Skin of body (tissue), 2 donors: ENCODE measurements around the gene ABRAXAS1. TPM values are rescaled to one million over a fixed set of nuclear protein-coding genes. Genes with fewer than 3 reads are reported as not detected.

Source experiments
- DNase-seq: peaks from one replicate; lab custom pipeline; 2025; lab: John Stamatoyannopoulos, UW
- total RNA-seq: library from RNA; depleted of rRNA; stranded (reverse); fragments of >200 nt; gene quantifications from one replicate; pipeline ENCODE4 v1.2.3, GENCODE V29; 2014

ABRAXAS1 gene
- total RNA-seq, 1 donor from 2014 or later = 14.1 TPM

DNA sequence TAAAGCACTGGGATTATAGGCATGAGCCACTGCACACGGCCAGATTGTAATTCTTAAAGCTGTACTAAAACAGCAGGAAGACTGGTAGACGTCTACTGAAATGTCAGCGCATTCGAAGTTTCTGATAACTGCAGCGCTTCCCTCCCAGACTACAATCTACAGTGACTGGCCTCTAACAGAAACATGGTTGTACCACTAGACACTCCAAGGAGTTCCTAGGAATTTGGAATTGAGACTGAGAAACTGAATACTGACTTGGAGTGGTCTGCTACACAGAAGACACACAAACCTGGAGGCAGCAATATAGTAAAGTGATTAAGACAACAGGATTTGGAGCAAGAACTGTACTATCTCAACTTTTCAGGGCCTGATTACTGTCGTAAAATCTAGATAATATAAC is 30.2 kb downstream of the ABRAXAS1 start:
- peak; percentile 25 for DNase-seq

DNA sequence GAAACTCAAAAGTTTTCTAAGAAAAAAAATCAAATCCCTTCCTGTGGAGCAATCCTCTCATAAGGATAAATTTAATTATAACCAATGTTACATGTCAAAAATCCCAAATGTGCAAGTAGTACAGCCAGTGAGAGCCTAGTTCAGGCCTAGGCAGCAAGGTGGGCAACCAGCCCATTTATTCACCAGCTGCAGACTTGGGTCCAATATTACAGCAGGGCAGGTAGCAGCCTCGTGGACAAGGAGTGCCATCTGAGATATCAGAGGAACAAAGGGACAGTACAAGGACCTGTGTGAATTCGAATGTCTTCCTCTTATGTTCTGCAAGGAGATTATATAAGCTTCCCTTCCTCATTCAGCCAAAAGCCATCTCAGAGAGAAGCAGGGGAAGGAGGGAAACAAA is 35.9 kb downstream of the ABRAXAS1 start:
- no peak for DNase-seq

DNA sequence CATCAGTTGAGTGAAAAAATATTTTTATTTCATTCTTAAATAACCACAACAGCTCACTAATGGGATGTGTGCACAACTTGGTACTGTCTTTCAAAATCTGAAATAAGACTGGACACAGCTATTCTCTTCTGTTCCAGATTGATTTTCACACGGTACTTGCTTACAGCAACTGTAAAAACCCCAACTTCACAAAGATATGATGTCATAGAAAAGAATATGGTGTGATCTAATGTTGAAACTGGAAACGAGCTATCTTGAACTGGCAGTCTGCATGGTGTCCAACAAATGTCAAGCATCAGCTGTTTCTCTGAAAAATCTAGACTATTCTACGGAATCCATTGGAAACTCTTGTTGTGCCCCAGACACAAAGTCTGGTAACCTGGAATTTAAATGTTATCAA is 44.0 kb downstream of the ABRAXAS1 start:
- no peak for DNase-seq

GRCh38 chr4:83440148-83440814 is 44.6 kb downstream of the ABRAXAS1 start:
- DNase-seq = no peak

- DNase-seq = no peak
Measured at GRCh38 chr4:83438719-83439118, 46.2 kb downstream of the ABRAXAS1 start.

GRCh38 chr4:83436680-83437079 is 48.2 kb downstream of the ABRAXAS1 start:
- DNase-seq = no peak

DNA sequence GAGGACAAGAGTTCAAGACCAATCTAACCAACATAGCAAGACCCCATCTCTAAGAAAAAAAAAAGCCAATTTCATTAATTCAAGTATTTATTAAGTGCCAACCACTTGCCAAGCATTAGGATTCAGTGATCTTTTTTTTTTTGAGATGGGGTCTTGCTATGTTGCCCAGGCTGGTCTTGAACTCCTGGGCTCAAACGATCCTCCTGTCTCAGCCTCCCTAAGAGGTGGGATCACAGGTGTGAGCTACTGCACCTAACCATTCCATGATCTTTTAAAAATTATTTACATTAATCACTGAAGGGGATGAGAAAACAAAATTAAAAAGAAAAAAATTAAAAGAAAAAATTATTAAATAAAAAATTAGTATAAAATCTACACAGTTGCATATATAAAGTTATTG is 53.7 kb downstream of the ABRAXAS1 start:
- no peak for DNase-seq

- no peak for DNase-seq
Measured at GRCh38 chr4:83418211-83418610, 66.7 kb downstream of the ABRAXAS1 start.

DNA sequence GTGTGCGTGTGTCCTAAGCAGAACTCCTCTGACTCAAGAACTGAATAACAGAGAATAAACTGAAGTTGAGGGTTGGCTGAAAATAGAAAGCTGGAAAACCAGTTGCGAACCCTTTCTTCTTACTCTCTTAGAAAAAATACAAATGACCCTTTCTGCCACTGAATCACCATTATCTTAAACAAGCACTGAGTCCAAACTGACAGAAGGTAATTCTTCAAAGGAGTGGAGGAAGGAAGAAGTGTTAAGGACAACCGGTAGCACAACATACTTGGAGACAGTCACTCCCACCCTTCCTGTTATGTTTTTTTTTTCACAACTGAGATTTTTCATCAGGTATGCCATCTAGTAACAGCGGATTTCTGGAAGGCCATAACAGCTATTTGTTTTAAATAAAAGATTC is 67.3 kb downstream of the ABRAXAS1 start:
- no peak for DNase-seq

- no peak for DNase-seq
Measured at GRCh38 chr4:83413676-83414075, 71.2 kb downstream of the ABRAXAS1 start.

Other genes starting within 250 kb of the ABRAXAS1 start
- gene COQ2, start 200.3 kb downstream of the ABRAXAS1 start, total RNA-seq = 10.6 TPM
- gene HPSE, start 150.3 kb downstream of the ABRAXAS1 start, total RNA-seq = 3.9 TPM
- gene HELQ, start 29.3 kb downstream of the ABRAXAS1 start, total RNA-seq = 12.0 TPM
- gene MRPS18C, start 29.0 kb downstream of the ABRAXAS1 start, total RNA-seq = 19.9 TPM
- 35.0 TPM for gene GPAT3, start 51.0 kb upstream of the ABRAXAS1 start, total RNA-seq